Measurements from ENCODE around the gene SPAG5.

Gene SPAG5

DNA sequence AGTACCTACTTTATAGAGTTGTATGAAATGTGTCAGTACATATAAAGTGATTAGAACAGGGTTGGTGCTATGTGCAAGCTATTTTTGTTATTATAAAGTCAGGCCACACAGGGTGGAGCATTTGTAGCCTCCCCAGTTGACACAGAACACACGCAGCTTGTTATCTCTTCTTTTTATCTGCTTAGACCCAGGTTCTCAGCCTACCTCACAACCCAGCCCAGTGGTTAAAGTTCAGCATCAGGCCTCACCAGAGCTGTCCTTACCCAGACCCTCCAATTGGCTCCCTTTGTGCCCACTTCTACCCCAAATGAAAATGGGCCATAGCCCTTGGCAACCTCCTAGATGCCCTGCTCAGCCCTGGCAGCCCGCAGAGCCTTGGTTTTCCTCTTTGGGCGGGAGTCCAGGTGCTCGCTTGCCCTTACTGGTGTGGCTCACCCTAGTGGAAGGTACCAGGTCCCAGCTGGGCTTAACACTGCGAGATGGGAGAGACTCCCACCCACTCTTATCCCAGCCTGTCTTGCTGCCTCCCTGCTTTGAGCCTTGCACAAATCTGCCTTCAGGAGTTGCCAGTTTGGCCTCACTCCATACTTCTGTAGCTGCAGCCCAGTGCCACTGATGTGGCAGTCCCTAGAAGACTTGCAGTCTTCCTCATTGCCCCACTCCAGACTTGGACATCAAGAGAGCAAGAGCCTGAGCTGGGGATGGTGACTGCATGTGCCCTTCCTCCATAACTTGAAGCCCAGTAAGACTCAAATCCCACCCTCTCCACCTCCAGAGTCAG, 26.4 kb downstream of the SPAG5 start:
- DNase-seq: no peak

DNA sequence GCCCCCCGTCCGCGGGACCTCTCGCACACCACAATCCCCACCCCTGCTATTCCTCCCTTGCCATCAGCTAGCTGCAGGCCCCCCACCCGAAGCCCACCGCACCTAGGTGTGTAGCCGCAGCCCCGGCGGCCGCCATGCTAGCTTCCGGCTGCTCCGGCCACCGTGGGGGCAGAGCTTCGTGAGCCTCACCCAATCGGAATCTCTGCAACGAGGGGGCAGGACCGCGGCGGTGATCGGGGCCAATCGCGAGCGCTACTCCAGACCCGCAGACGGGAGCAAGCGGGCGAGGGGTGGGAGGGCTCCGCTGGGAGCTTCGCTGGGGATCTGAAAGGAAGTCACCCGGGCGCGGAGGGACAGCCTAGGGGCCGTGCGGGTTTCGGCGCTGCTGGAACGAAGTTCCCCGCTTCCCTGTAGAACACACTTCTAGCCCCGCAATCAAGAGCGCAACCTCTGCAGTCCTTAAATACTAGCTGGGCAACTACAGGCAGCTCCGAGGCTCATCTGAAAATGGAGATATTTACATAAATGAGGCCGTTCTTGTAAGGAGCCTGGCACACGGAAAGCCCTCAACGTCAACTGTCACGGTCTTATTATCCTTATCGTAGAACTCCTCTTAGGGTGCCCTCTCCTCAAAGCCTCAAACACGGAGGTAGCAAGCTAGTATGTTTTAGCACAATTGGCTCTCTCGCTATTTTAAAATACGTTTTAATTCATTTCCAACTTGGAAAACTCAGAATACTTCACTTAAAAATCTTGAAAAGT, 27.3 kb downstream of the SPAG5 start, which contains the start of gene PIGS:
TSS of gene PIGS (minus strand) at position 164 of the 762 bp plus-strand sequence. CDS start at position 136, 28 bp downstream.
- peak; percentile 91 for DNase-seq

- DNase-seq: peak; percentile 49
Observed at GRCh38 chr17:28570716-28571360, 28.0 kb downstream of the SPAG5 start.

DNA sequence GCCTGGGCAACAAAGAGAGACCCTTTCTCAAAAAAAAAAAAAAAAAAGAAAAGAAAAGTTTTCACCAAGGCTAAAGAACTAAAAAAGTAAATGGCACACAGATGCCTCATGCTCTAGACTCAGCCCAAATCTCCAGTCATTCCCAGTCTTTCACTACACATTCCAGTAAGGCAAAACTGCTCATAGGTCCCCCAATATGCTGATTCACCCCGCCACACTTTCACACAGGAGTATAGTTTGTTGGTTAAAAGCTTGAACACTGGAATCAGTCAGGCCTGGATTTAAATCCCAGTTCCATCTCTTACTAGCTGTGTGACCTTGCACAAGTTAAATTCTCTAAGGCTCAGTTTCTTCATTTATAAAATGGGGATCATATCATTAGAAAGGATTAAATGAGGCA, 29.4 kb downstream of the SPAG5 start:
- DNase-seq: no peak

GRCh38 chr17:28567604-28568003, 31.2 kb downstream of the SPAG5 start:
- no peak for DNase-seq

DNA sequence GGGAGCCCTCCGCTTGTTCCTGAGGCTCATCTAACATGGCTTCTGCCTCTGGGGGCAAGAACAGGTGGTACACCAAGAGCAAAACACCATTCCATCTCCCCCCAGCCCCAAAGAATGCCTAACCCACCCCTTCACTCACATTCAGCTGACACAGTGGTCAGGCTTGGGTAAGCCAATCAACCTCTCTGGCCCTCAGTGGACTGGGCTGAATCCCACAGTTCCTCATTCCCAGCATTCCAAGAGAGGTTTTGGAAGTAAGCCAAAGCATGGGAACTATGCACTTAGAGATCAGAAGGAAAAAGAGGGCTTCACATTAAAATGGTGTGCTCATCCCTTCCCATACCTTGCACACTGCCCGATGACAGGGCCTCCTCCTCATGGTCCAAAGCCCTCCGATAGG, 35.4 kb downstream of the SPAG5 start:
- no peak for DNase-seq

GRCh38 chr17:28555022-28555421, 43.8 kb downstream of the SPAG5 start:
- DNase-seq: no peak

DNA sequence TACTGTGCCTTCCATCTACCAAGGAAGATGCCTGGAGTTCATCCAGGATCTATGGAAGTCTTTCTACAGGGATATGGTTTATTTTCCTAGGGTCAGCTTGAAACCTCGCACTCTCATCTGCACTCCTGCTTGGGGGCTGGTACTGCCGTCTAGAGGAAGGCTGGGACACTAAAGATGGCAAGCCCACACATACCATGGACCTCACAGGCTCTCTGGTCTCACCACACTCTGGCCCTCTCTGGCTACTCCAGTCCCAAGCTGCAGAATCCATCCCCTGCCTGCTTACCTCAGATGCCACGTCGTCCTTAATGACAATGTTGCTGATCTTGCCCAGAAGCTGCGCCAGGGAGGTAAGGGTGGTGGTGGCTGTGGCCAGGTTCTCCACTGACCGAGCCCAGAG, 44.3 kb downstream of the SPAG5 start:
- no peak for DNase-seq

- DNase-seq: no peak
Observed at GRCh38 chr17:28553000-28553505, 45.8 kb downstream of the SPAG5 start.

- peak; percentile 82 for DNase-seq
Observed at GRCh38 chr17:28552176-28552999, 46.4 kb downstream of the SPAG5 start, which contains the start of gene UNC119. Gene UNC119 (minus strand): TSS chr17:28552624. CDS start chr17:28552557, 67 bp downstream.

DNA sequence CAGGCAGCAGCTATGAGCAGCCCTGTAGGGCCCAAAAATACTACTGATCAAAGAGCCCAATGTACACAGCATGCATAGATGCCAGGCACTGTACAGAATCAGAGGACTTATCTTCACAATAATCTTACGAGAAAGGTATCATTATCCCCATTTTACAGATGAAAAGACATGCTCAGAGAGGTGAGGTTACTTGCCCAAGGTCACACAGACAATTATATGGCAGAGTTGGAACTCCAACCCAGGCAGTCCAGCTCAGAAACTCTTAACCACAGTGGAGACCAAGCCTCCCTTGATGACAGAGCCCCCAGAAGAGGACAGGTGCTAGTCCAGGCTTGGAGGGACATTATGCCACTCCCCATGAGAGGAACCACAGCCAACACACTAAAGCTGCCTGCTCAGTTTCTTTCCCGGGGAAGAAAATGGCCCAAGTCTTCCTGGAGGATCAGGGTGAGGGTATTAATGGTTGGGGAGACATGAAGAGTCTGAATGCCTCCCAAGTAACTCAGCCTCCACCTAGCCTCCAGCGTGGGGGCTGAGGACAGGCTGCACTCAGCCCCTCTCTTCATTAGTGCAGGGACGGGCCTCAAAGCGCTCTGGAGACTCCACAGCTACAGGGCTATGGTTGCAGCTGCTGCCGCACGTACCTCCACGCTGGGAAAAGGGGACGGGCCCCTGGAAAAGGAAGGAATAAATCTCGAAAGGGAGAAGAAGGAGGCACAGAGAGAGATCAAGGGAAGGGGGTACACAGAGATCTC, 47.2 kb downstream of the SPAG5 start:
- DNase-seq: no peak

DNA sequence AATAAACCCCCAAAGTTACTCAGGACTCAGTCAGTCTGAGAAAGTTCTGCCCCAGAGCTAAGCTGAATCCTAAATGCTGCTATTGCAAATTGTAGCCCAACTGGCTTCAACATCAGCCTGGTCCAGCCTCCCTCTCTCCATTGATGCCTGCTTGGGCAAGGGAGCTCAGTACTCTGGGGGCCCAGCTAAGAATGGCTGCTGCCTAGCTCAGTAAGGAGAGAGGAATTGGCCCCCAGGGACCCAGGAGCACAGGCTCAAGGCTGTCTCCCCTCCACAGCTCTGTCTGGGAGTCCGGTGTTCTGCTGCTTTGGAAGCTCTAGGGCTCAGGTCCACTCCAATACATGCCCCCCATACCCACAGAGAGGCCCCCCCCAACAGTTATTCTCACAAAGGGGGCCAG, 48.0 kb downstream of the SPAG5 start:
- no peak for DNase-seq

DNA sequence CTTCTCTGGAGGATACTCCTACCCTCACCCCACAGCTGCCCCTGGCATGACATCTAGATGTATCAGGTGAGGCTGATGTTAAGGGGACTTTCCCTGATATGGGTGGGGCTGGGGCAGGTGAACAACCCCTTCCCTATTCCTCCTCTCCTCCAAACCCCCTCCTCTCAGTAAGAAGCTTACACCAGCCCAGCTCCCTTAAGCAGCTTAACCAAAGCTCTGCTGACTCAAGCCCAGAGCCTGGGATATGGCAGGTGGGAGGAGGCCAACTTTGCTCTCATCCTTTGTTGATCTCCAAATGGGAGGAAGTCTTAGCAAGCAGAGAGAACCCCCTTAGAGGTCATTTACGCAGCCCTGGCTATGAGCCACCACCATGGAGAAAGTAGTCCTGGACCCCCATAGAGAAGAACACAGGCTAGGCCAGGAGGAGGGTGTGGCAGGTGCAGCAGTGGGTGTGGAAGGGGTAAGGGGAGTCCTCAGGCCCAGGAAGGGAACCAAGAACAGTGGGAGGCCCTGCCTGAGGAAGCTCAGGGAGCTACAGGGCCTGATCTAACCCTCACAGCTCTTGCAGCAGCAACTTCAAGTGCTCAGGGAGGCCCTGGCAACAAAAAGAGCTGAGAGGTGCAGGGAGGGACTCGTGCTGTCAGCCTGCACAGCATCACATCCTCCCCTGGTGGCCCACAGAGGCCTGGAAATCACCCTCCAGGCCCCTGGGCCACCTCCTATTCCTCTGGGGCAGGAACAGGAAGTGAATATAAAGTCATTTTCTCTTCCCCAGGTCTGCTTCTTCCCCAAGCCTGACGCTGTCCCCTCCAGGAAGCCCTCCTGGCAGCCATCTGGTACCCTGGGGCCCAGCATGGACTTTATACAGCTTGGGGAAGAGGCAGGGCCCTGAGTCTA, 49.3 kb downstream of the SPAG5 start:
- peak; percentile 50 for DNase-seq

DNA sequence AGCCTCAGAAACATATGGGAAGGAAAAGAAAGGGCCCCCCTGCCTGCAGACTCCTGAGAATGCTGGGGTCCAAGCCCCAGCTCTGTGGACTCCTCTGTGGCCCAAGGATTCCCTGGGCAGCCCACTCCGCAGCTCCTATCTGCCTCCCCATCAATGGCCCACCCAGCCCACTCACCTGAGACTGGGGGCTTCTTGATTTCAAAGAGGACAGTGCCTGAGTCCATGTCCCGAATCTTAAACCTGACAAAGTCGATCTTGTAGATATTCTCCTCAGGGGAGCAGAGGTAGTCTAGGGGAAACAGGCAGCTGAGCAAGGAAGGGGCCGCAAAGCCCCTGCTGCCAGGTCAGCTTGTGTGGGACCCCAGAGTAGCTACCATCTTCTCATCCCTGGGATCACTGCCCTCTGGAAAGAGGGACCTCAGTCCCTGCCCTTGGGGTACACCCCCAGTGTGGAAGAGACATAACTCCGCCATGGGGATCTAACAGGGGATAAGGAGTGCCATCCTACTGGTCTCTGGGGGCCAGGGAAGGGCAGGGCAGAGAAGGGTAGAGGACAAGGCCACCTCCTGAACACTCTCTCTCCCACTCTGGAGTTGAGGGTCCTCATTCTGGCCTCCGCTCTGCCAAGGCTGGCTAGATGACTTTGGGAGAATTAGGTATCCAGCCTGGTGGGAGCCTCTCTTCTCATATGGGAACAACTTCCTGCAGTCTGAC, 50.3 kb downstream of the SPAG5 start:
- DNase-seq: no peak

- peak; percentile 68 for DNase-seq
Observed at GRCh38 chr17:28547623-28548416, 51.0 kb downstream of the SPAG5 start.

- no peak for DNase-seq
Observed at GRCh38 chr17:28547096-28547622, 51.7 kb downstream of the SPAG5 start.

DNA sequence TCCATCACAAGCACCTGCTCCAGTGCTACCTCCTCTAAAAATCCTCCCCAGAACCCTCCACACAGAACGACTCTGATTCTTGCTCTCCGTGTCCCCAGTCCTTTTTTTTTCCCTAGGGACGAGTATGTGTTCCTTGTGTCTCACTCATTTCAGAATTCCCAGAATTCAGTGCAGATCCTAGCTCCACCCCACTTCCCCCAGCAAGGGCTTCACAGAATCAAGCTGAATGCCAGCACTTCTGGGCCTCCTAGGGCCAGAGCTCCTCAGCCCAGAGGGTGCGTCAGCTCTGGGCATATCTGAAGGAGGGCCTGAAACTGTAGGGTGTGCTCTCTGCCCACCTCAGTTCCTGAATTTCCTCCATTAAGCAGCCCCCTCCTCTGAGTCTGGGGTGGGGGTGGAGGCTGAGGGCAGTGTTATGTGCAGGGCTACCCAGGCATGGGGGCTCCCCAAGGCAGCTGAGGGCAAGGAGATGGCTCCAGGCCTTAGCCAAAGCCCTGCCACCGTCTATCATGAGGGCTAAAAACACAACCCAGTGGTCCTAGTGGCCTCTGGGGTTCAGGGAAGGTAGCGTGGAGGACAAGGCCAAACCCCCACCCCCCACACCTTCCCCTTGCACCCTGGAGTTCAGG, 52.9 kb downstream of the SPAG5 start:
- DNase-seq: no peak

GRCh38 chr17:28545141-28545503, 53.7 kb downstream of the SPAG5 start:
- no peak for DNase-seq

All from stimulated activated CD4-positive, alpha-beta T cell treated with anti-CD3 and anti-CD28 coated beads, Interleukin-4, amount 100 ng/mL, for 1 hour (primary cell).